Right lobe of liver (tissue), 4 donors: ENCODE data around the gene CCKAR.

Experiments used
- POLR2A ChIP-seq: fragments of 450-650 bp; IDR thresholded peaks from one replicate; pipeline ENCODE4 v1.6.1; 2017; ENCODE audit warnings: antibody characterized with exemption, mild to moderate bottlenecking
- TF ChIP-seq, protein P1 (sequence below), 4 donors: fragments of 200-600 bp in 3 of 4; fragments of 450-650 bp in 1 of 4; IDR thresholded peaks; one replicate each; pipeline versions ENCODE4 v1.5.1 to v1.8.0; 2016 to 2022; ENCODE audit warnings: antibody characterized with exemption in 4 of 4, mild to moderate bottlenecking in 2 of 4
- donor health status: DM: no; HTN: no; CAD: no.
- donor health status: DM: no; HTN: no; CAD: no.
- donor health status: DM: no; HTN: yes; CAD: no.

DNA sequence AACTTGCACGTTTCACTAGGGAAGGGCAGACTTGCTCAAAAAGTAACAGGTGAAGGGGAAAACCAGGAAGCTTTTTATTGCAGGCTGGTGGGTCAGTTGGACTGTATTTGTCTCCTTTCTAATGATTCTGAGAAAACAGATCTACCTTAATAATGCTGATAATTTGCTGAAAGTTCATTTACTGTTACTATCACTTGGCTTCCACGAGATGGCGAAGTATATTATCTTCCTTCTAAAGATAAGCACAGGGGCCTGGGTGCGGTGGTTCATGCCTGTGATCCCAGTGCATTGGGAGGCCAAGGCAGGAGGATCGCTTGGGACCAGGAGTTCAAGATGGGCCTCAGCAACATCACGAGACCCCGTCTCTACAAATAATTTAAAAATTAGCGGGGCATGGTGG is 16.4 kb downstream of the CCKAR start:
- no peak for TF ChIP-seq POLR2A
- TF ChIP-seq, protein P1, sequence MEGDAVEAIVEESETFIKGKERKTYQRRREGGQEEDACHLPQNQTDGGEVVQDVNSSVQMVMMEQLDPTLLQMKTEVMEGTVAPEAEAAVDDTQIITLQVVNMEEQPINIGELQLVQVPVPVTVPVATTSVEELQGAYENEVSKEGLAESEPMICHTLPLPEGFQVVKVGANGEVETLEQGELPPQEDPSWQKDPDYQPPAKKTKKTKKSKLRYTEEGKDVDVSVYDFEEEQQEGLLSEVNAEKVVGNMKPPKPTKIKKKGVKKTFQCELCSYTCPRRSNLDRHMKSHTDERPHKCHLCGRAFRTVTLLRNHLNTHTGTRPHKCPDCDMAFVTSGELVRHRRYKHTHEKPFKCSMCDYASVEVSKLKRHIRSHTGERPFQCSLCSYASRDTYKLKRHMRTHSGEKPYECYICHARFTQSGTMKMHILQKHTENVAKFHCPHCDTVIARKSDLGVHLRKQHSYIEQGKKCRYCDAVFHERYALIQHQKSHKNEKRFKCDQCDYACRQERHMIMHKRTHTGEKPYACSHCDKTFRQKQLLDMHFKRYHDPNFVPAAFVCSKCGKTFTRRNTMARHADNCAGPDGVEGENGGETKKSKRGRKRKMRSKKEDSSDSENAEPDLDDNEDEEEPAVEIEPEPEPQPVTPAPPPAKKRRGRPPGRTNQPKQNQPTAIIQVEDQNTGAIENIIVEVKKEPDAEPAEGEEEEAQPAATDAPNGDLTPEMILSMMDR (IDR thresholded peaks at IDR 0.05), result no peak
